GM12891 (cell line): ENCODE measurements around the gene ANKRD66. TPM values are rescaled to one million over a fixed set of nuclear protein-coding genes. Genes with fewer than 3 reads are reported as not detected.

Experiments
- DNase-seq: peaks from one replicate; pipeline ENCODE4 v3.0.0; 2011; ENCODE audit warnings: low spot score; ENCODE audit not compliant: insufficient read length
- FAIRE-seq: peaks from 2 replicates; lab custom pipeline; 2011; peaks lifted over from hg19 to GRCh38; lab: Jason Lieb, UNC
- PAX5 ChIP-seq: IDR thresholded peaks from 2 replicates; pipeline ENCODE4 v1.6.1; 2011; ENCODE audit warnings: low read length, moderate library complexity, mild to moderate bottlenecking; ENCODE audit not compliant: insufficient read depth, severe bottlenecking
- POLR2A ChIP-seq: IDR thresholded peaks from 2 replicates; pipeline ENCODE4 v1.6.1; 2011; ENCODE audit warnings: low read depth, low read length, control low read depth
- POLR2AphosphoS5 ChIP-seq: IDR thresholded peaks from 2 replicates; pipeline ENCODE4 v1.6.1; 2011; ENCODE audit warnings: low read depth, low read length, control low read depth
- POU2F2 ChIP-seq: IDR thresholded peaks from 2 replicates; pipeline ENCODE4 v1.6.1; 2011; ENCODE audit warnings: low read depth, mild to moderate bottlenecking, control low read depth, low read length, moderate library complexity
- SPI1 ChIP-seq: IDR thresholded peaks from 2 replicates; pipeline ENCODE4 v1.6.1; 2011; ENCODE audit warnings: low read depth, low read length, control low read depth
- TAF1 ChIP-seq: IDR thresholded peaks from 2 replicates; pipeline ENCODE4 v1.6.1; 2011; ENCODE audit warnings: low read depth, low read length, control low read depth
- polyA plus RNA-seq: library from polyadenylated mRNA; unstranded; fragments of >200 nt; gene quantifications from one replicate; pipeline ENCODE4 v1.2.1, GENCODE V29; 2012; ENCODE audit warnings: low read depth, missing spikeins, inconsistent platforms; ENCODE audit not compliant: missing spikeins

Gene ANKRD66
- not detected for polyA plus RNA-seq

DNA sequence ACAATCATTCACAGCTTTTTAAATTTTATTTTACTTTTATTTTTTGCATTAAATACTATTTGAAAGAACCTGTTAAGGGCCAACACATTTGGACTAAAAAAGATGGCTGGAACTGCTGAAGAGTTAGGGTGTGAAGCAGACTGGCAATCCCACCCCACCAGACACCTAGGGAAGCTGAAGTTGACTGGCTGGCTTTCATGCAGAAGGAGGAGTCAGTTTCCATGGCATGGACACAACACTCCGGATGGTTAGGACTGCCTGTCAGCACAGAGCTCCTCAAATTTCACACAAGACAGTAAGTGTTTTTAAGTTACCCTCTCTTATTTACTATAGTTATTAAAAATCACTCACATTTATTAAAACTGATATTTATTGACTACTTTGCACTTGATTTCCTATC, at the start of gene ANKRD66:
ANKRD66 (plus strand) TSS at position 238 of the 400 bp plus-strand sequence. CDS start 5,016 bp downstream, outside the sequence.
- DNase-seq (no peak), FAIRE-seq (no peak)
- TF ChIP-seq SPI1 (no peak), TAF1 (no peak), POU2F2 (no peak), POLR2AphosphoS5 (no peak), PAX5 (no peak), POLR2A (no peak)

- no peak for DNase-seq
- no peak for FAIRE-seq
- TF ChIP-seq POU2F2 = no peak
- no peak for TF ChIP-seq PAX5
Measured at GRCh38 chr6:46699970-46700369, 46.8 kb upstream of the ANKRD66 start.

DNA sequence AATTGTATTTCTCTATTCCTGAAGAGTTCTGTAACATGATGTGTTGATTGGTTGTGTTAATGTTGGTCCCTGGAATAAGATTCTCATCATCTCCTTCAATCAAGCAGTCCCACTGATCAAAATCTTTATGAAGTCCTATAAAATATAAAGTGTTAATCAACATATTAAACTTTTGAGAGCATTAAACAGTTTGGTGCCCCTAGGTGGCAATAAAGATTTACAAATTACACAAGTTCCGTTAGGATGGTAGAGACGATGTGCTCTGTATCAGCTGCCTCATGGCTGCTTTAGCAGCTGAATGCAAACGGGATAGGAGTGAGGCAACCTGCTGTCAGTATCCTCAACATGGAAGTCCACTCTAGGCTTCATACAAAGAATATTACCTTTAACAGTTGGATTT, 42.2 kb upstream of the ANKRD66 start:
- DNase-seq = no peak
- TF ChIP-seq POU2F2 (no peak), PAX5 (no peak), SPI1 (no peak), POLR2AphosphoS5 (no peak), TAF1 (no peak), POLR2A (no peak)
- FAIRE-seq = no peak

DNA sequence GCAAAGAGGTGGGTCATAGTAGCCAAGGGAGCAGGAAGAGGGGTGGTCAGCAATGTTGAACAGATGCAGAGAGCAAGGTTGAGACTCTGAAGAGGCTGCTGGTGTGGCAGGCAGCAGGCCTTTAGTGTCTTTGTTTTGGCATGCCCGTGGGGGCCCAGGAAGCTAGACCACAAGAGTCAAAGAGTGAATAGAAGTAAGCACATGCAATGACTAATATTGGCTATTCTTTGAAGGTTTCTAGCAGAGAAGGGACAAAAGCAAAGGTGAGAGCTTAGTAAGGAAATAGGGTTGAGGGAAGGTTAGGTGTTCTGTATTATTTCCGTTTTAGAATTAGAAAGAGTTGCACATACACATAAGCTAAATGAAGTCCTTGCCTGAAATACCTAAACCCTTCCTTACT, 40.3 kb upstream of the ANKRD66 start:
- no peak for TF ChIP-seq POU2F2
- FAIRE-seq = no peak
- no peak for DNase-seq

DNA sequence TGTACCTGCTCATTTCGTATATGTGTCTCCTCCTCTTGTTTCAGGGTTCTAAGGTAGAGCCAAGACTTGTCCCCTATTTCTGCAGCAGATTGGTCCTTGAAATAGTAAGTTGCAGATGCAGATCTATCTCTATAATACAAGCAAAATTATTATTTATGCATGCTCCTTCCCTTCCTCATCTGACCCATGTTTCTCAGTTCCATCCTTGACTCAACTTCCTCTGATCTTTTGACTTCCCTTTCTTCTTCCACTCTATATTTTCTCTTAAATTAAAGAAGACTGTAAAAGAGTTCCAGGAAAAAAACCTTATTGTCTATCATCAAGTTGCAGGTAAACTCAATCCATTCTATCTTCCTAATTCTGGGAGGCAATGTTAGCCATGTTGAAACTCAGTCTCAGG, 35.2 kb upstream of the ANKRD66 start:
- FAIRE-seq = no peak
- no peak for TF ChIP-seq POU2F2
- TF ChIP-seq POLR2AphosphoS5 = no peak
- TF ChIP-seq PAX5 = no peak
- TF ChIP-seq POLR2A = no peak
- no peak for TF ChIP-seq SPI1
- no peak for TF ChIP-seq TAF1
- DNase-seq = no peak

GRCh38 chr6:46715141-46715540, 31.6 kb upstream of the ANKRD66 start:
- FAIRE-seq (no peak), DNase-seq (no peak)
- TF ChIP-seq PAX5 (no peak), POLR2A (no peak), POLR2AphosphoS5 (no peak), SPI1 (no peak), TAF1 (no peak), POU2F2 (no peak)

- TF ChIP-seq POLR2AphosphoS5 (no peak), POU2F2 (no peak), PAX5 (no peak), POLR2A (no peak), SPI1 (no peak), TAF1 (no peak)
- FAIRE-seq = no peak
- no peak for DNase-seq
Measured at GRCh38 chr6:46719099-46719498, 27.6 kb upstream of the ANKRD66 start.

DNA sequence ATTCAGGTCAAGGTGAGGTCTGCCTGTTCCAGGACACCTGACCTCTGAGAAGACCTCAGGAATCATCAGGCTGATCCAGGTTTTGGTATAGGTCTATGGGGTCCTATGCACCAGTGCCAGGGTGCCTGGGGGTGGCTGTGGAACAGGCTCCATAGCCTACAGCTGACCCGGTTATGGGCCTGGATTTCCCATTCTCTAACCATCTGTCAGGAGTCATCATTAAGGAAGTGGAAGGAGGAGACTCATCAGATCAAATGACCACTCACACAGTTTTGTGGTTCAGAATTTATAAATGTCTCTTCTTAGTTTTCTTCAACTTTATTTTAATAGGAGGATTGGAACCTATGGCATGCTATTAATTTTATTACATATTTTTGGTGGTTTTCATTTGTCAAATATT, 26.3 kb upstream of the ANKRD66 start:
- FAIRE-seq = no peak
- TF ChIP-seq POLR2AphosphoS5 (no peak), PAX5 (no peak), POLR2A (no peak), POU2F2 (no peak), TAF1 (no peak), SPI1 (no peak)
- DNase-seq = no peak

DNA sequence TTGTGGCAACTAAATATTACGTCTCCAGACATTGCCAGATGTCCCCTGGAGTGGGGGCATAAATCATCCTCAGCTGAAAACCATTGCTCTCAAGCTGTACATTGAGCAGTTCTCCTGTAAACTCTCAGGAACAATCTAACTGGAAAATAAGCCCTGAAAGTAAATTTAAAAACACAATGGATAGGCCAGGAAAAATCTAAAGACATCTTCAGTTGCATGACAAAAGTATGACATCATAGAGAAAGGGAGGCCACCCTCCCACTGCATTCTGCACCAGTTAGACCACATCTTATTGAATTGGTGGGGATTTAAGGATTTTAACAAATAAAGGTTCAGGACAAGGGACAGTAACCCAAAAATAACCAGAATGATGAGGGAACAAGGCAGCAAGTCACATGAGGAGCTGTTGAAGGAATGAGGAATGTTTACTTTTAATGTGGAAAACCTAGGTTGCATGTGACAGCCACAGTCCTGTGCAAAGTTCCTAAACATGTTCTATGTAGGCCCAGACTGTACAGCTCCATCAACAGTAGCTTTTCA, 16.9 kb upstream of the ANKRD66 start:
- FAIRE-seq (no peak), DNase-seq (no peak)
- TF ChIP-seq POLR2A = no peak
- TF ChIP-seq POU2F2 = no peak

DNA sequence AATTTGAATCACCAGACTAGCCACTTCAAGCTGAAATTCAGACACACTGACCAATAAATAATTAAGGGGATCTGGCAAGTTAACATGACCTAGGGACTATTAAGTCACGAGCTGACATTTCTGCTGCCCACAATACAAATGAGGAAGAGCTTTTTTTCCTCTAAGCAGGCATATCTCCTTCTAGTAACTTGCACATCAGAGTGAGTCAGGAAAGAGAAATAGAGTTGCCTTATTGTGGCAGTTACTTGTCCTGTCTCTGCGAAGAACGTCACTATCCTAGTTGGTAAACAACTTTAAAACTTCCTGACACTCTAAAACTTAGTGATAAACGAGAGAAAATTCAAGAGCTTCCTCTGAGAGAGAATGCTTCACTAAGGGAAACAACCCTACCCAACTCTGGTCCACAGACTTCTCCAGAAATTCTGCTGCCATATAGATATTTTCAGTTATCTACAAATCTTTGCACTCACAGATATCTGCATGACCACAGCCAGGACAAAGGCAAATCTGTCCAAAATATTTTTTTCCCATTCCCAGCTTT, 15.7 kb upstream of the ANKRD66 start:
- DNase-seq (no peak), FAIRE-seq (no peak)
- TF ChIP-seq POU2F2 (no peak), POLR2AphosphoS5 (no peak), SPI1 (no peak), TAF1 (no peak), PAX5 (no peak), POLR2A (no peak)
